Activated CD4-positive, alpha-beta T cell treated with anti-CD3 and anti-CD28 coated beads for 36 hours (primary cell): ENCODE results near the gene CSAD. TPM values are rescaled to one million over a fixed set of nuclear protein-coding genes. Genes with fewer than 3 reads are reported as not detected.
A peak's percentile ranks its signal among the peaks of the same experiment; 100 is the strongest.

Experiments
- ATAC-seq: fragments of 200-7000 bp; cut with Tn5 transposase; one replicate; pipeline ENCODE4 v1.10.0; 2021; ENCODE audit warnings: mild to moderate bottlenecking, moderate library complexity
- CTCF ChIA-PET: fragments of 350-600 bp; sonication (Branson Sonifier 250); formaldehyde crosslinking; loops from one replicate; lab custom pipeline; 2021; ENCODE audit warnings: antibody characterized with exemption; lab: Charles Lee
- POLR2A ChIA-PET: fragments of 350-600 bp; sonication (Branson Sonifier 250); formaldehyde crosslinking; loops from one replicate; lab custom pipeline; 2021; ENCODE audit warnings: antibody characterized with exemption, inconsistent platforms; lab: Charles Lee
- DNase-seq: peaks from one replicate; pipeline ENCODE4 v3.0.0-alpha.2; 2020
- H3K27ac Mint-ChIP-seq: one replicate; pipeline ENCODE4 v1.8.0; 2021; ENCODE audit warnings: mixed read lengths
- H3K27me3 Mint-ChIP-seq: one replicate; pipeline ENCODE4 v1.8.0; 2021; ENCODE audit warnings: mixed read lengths
- H3K36me3 Mint-ChIP-seq: one replicate; pipeline ENCODE4 v1.8.0; 2021; ENCODE audit warnings: low read depth, mixed read lengths
- H3K4me1 Mint-ChIP-seq: one replicate; pipeline ENCODE4 v1.8.0; 2021; ENCODE audit warnings: mixed read lengths
- H3K4me3 Mint-ChIP-seq: one replicate; pipeline ENCODE4 v1.8.0; 2021; ENCODE audit warnings: mild to moderate bottlenecking, moderate library complexity, mixed read lengths
- H3K9me3 Mint-ChIP-seq: one replicate; pipeline ENCODE4 v1.8.0; 2021; ENCODE audit warnings: low read depth, mixed read lengths
- intact Hi-C, 2 experiments: fragments of 100-400 bp; cut with DNase I in 1 of 2; cut with micrococcal nuclease in 1 of 2; formaldehyde crosslinking; loops; one replicate each; pipeline versions ENCODE4 v1.14.2 to v1.15.1; 2022 to 2024; cut with DNase I, micrococcal nuclease
- total RNA-seq, 2 experiments: library from RNA; stranded (reverse); gene quantifications; one replicate each; pipeline ENCODE4 v1.2.3, GENCODE V29; 2021

Gene CSAD
- total RNA-seq, 2 experiments from 2014 or later: 20.0 to 23.1 TPM

GRCh38 chr12:53224061-53224896 is 43.6 kb upstream of the CSAD start:
- Mint-ChIP-seq H3K4me3 (peak overlapping the region; percentile 40), H3K4me1 (peaks cover 65% of the 10 kb centered on the region), H3K36me3 (peaks cover 4% of the 10 kb centered on the region), H3K27ac (peak overlapping the region; percentile 74), H3K27me3 (no peaks in the 10 kb centered on the region), H3K9me3 (no peaks in the 10 kb centered on the region)
- intact Hi-C loops: no loop called here
- ATAC-seq (no peak), DNase-seq (peak; percentile 41)
- POLR2A ChIA-PET: interaction anchor here (1.0 kb wide), 1 partner anchor 44 kb away, joined by 6 read pairs; the partner anchor contains the start of gene ESPL1
- CTCF ChIA-PET: interaction anchor here (0.9 to 2.7 kb wide), 3 partner anchors 8 to 27 kb away, joined by 3 to 9 read pairs (median 6); no protein-coding TSS in a partner anchor

GRCh38 chr12:53223389-53224060 is 42.8 kb upstream of the CSAD start:
- Mint-ChIP-seq H3K4me1 (peaks cover 65% of the 10 kb centered on the region), H3K27ac (peak overlapping the region; percentile 74), H3K9me3 (no peaks in the 10 kb centered on the region), H3K4me3 (peak overlapping the region; percentile 40), H3K27me3 (no peaks in the 10 kb centered on the region), H3K36me3 (peaks cover 4% of the 10 kb centered on the region)
- ChIA-PET CTCF (interaction anchor here (0.6 to 2.7 kb wide), 4 partner anchors 9 to 76 kb away, joined by 3 to 9 read pairs (median 3); partner anchors contain the start of gene MYG1), POLR2A (interaction anchor here (1.0 kb wide), 1 partner anchor 44 kb away, joined by 6 read pairs; the partner anchor contains the start of gene ESPL1)
- ATAC-seq (no peak), DNase-seq (peak; percentile 51)
- intact Hi-C loops: no loop called here

- peaks cover 65% of the 10 kb centered on the region for H3K4me1 Mint-ChIP-seq
- H3K9me3 Mint-ChIP-seq: no peaks in the 10 kb centered on the region
- H3K4me3 Mint-ChIP-seq: peak overlapping the region; percentile 54
- DNase-seq: no peak
- no peaks in the 10 kb centered on the region for H3K27me3 Mint-ChIP-seq
- H3K27ac Mint-ChIP-seq: peak overlapping the region; percentile 58
- peaks cover 4% of the 10 kb centered on the region for H3K36me3 Mint-ChIP-seq
- CTCF ChIA-PET: interaction anchor here (0.6 to 2.7 kb wide), 5 partner anchors 9 to 77 kb away, joined by 3 to 9 read pairs (median 3); partner anchors contain the start of gene MYG1
- ATAC-seq: no peak
- intact Hi-C loops: no loop called here
- POLR2A ChIA-PET: interaction anchor here (1.0 kb wide), 1 partner anchor 45 kb away, joined by 6 read pairs; the partner anchor contains the start of gene ESPL1
Observed at GRCh38 chr12:53222806-53223261, 42.1 kb upstream of the CSAD start.

- peaks cover 4% of the 10 kb centered on the region for H3K36me3 Mint-ChIP-seq
- CTCF ChIA-PET: interaction anchor here (0.9 to 2.7 kb wide), 2 partner anchors 8 to 67 kb away, joined by 3 to 9 read pairs; no protein-coding TSS in a partner anchor
Observed at GRCh38 chr12:53222170-53222721, 41.5 kb upstream of the CSAD start.

GRCh38 chr12:53221203-53222080 is 40.7 kb upstream of the CSAD start:
- H3K36me3 Mint-ChIP-seq: no peaks in the 10 kb centered on the region
- H3K27ac Mint-ChIP-seq: peak overlapping the region; percentile 87
- peak; percentile 67 for DNase-seq
- CTCF ChIA-PET: interaction anchor here (2.0 to 10.7 kb wide), 3 partner anchors 13 to 69 kb away, joined by 7 to 173 read pairs (median 113); partner anchors contain the start of genes ESPL1, MYG1 and PFDN5
- H3K4me3 Mint-ChIP-seq: peak overlapping the region; percentile 83
- POLR2A ChIA-PET: interaction anchor here (0.5 kb wide), 1 partner anchor 26 kb away, joined by 4 read pairs; no protein-coding TSS in a partner anchor
- H3K27me3 Mint-ChIP-seq: no peaks in the 10 kb centered on the region
- ATAC-seq: peak; percentile 6
- H3K9me3 Mint-ChIP-seq: no peaks in the 10 kb centered on the region
- peaks cover 74% of the 10 kb centered on the region for H3K4me1 Mint-ChIP-seq
- intact Hi-C loops: loop anchor here (1.0 to 2.0 kb wide), 6 partner anchors 41 to 279 kb away; partner anchors contain the start of genes CSAD (in 1 of the 2), ESPL1 (in 1 of the 2), PCBP2 (in 1 of the 2) and PFDN5 (in 1 of the 2)

More at GRCh38 chr12:53222170-53222721, 41.5 kb upstream of the CSAD start:
- Mint-ChIP-seq H3K4me1 (peaks cover 71% of the 10 kb centered on the region), H3K4me3 (peak overlapping the region; percentile 54), H3K9me3 (no peaks in the 10 kb centered on the region), H3K27me3 (no peaks in the 10 kb centered on the region), H3K27ac (peak overlapping the region; percentile 45)
- intact Hi-C loops: no loop called here
- DNase-seq (no peak), ATAC-seq (no peak)
- POLR2A ChIA-PET: no interaction called here

GRCh38 chr12:53220694-53221202 is 40.0 kb upstream of the CSAD start:
- H3K27ac Mint-ChIP-seq: peak overlapping the region; percentile 87
- H3K4me3 Mint-ChIP-seq: peak overlapping the region; percentile 83
- DNase-seq (peak; percentile 93), ATAC-seq (peak; percentile 57)
- POLR2A ChIA-PET: interaction anchor here (0.5 to 1.7 kb wide), 9 partner anchors 10 to 158 kb away, joined by 3 to 13 read pairs (median 6); partner anchors contain the start of genes MYG1 and PFDN5
- no peaks in the 10 kb centered on the region for H3K27me3 Mint-ChIP-seq
- H3K36me3 Mint-ChIP-seq: no peaks in the 10 kb centered on the region
- CTCF ChIA-PET: interaction anchor here (1.0 to 10.7 kb wide), 7 partner anchors 9 to 102 kb away, joined by 3 to 173 read pairs (median 8); partner anchors contain the start of genes AAAS, CSAD, ESPL1 and MYG1
- peaks cover 78% of the 10 kb centered on the region for H3K4me1 Mint-ChIP-seq
- intact Hi-C loops: loop anchor here (1.0 to 2.0 kb wide), 14 partner anchors 12 to 280 kb away; partner anchors contain the start of genes ESPL1 (in 2 of the 2), PFDN5 (in 2 of the 2), RARG (in 2 of the 2) and AAAS (in 1 of the 2)
- no peaks in the 10 kb centered on the region for H3K9me3 Mint-ChIP-seq

- ChIA-PET CTCF (interaction anchor here (1.0 to 10.7 kb wide), 11 partner anchors 8 to 169 kb away, joined by 3 to 173 read pairs (median 5); partner anchors contain the start of genes AAAS, CSAD, ESPL1 and MYG1), POLR2A (interaction anchor here (0.5 to 1.9 kb wide), 13 partner anchors 9 to 159 kb away, joined by 3 to 13 read pairs (median 4); partner anchors contain the start of genes CSAD, ESPL1, MYG1 and PFDN5)
- H3K4me1 Mint-ChIP-seq: peaks cover 77% of the 10 kb centered on the region
- intact Hi-C loops: loop anchor here (1.0 to 10.0 kb wide), 15 partner anchors 12 to 281 kb away; partner anchors contain the start of genes AAAS (in 2 of the 2), ESPL1 (in 2 of the 2), PFDN5 (in 2 of the 2) and RARG (in 2 of the 2)
- DNase-seq (peak; percentile 93), ATAC-seq (peak; percentile 60)
- H3K9me3 Mint-ChIP-seq: no peaks in the 10 kb centered on the region
- peak overlapping the region; percentile 83 for H3K4me3 Mint-ChIP-seq
- no peaks in the 10 kb centered on the region for H3K27me3 Mint-ChIP-seq
- peaks cover 3% of the 10 kb centered on the region for H3K36me3 Mint-ChIP-seq
- peak overlapping the region; percentile 91 for H3K27ac Mint-ChIP-seq
Observed at GRCh38 chr12:53219956-53220693, 39.4 kb upstream of the CSAD start.

- no peaks in the 10 kb centered on the region for H3K27me3 Mint-ChIP-seq
- ATAC-seq: peak; percentile 18
- peak; percentile 80 for DNase-seq
- peak overlapping the region; percentile 91 for H3K27ac Mint-ChIP-seq
- H3K4me1 Mint-ChIP-seq: peaks cover 71% of the 10 kb centered on the region
- no peaks in the 10 kb centered on the region for H3K9me3 Mint-ChIP-seq
- ChIA-PET CTCF (interaction anchor here (0.6 to 10.7 kb wide), 13 partner anchors 8 to 171 kb away, joined by 3 to 173 read pairs (median 5); partner anchors contain the start of genes AAAS, CSAD, ESPL1 and MYG1), POLR2A (interaction anchor here (0.8 to 1.9 kb wide), 10 partner anchors 9 to 160 kb away, joined by 3 to 13 read pairs (median 6); partner anchors contain the start of genes CSAD, ESPL1, MYG1 and PFDN5)
- peak overlapping the region; percentile 83 for H3K4me3 Mint-ChIP-seq
- intact Hi-C loops: loop anchor here in 1 of 2 experiments (1.0 to 10.0 kb wide), 3 partner anchors 31 to 105 kb away; partner anchors contain the start of genes AAAS, CSAD and ZNF740
- H3K36me3 Mint-ChIP-seq: peaks cover 3% of the 10 kb centered on the region
Observed at GRCh38 chr12:53219292-53219955, 38.7 kb upstream of the CSAD start.
